HCT116 (cell line): ENCODE data around the gene CCM2. TPM values are rescaled to one million over a fixed set of nuclear protein-coding genes. Genes with fewer than 3 reads are reported as not detected.

Source experiments
- ATAC-seq: fragments of 200-7000 bp; cut with Tn5 transposase; 2 replicates; pipeline ENCODE4 v1.9.1; 2020; ENCODE audit warnings: mild to moderate bottlenecking, moderate library complexity
- BruUV-seq: library from RNA; stranded (reverse); fragments of 400-500 nt; replicated peaks from 2 replicates; lab custom pipeline; 2021; lab: Mats Ljungman, UMichigan
- CTCF ChIA-PET: fragments of 300-600 bp; sonication (Branson Sonifier 250); formaldehyde crosslinking; loops from one replicate; lab custom pipeline; 2021; ENCODE audit warnings: antibody characterized with exemption; lab: Charles Lee
- POLR2A ChIA-PET: fragments of 300-600, 350-600 bp; sonication (Branson Sonifier 250); formaldehyde crosslinking; loops from one replicate; lab custom pipeline; 2021; ENCODE audit warnings: antibody characterized with exemption; lab: Charles Lee
- RAD21 ChIA-PET, 2 experiments: fragments of 300-600 bp; sonication (Branson Sonifier 250); formaldehyde crosslinking; loops; one replicate each; lab custom pipeline; 2023; ENCODE audit warnings: low total read pairs in 2 of 2; ENCODE audit not compliant: uncharacterized antibody in 2 of 2, unreplicated experiment in 2 of 2, low non-redundant PET in 1 of 2; lab: Charles Lee
- DNase-seq: peaks from one replicate; pipeline ENCODE4 v3.0.0-alpha.2; 2010; ENCODE audit warnings: low read depth, low spot score
- H2AFZ ChIP-seq: fragments of 200-600 bp; shearing (Covaris generic), sonication (generic); 2 replicates; pipeline ENCODE4 v1.6.1; 2017; ENCODE audit warnings: low read depth, mixed run types, mixed read lengths, antibody characterized with exemption, low read length; ENCODE audit not compliant: poor library complexity, severe bottlenecking
- H3K27ac ChIP-seq: 2 replicates; pipeline ENCODE4 v1.5.1; 2012; ENCODE audit warnings: low read depth, low read length
- H3K27me3 ChIP-seq: fragments of 200-600 bp; sonication (generic); 2 replicates; pipeline ENCODE4 v1.6.1; 2016; ENCODE audit warnings: mixed run types, low read length, mixed read lengths; ENCODE audit not compliant: insufficient read depth
- H3K36me3 ChIP-seq, 2 experiments: fragments of 200-500 bp in 1 of 2; fragments of 200-600 bp in 1 of 2; sonication (Bioruptor generic) in 1 of 2; sonication (generic) in 1 of 2; 2 replicates each; pipeline versions ENCODE4 v1.5.1 to v1.6.1; 2014 to 2016; ENCODE audit warnings: low read length in 2 of 2, inconsistent platforms in 1 of 2, mixed read lengths in 1 of 2, mixed run types in 1 of 2; ENCODE audit not compliant: insufficient read depth in 2 of 2, control insufficient read depth in 1 of 2
- H3K4me1 ChIP-seq, 2 experiments: fragments of 200-600 bp in 1 of 2; sonication (generic) in 1 of 2; 2 replicates each; pipeline versions ENCODE4 v1.5.1 to v1.6.1; 2012 to 2017; ENCODE audit warnings: low read length in 2 of 2, inconsistent platforms in 1 of 2, mild to moderate bottlenecking in 1 of 2, mixed read lengths in 1 of 2, mixed run types in 1 of 2, moderate library complexity in 1 of 2; ENCODE audit not compliant: insufficient read depth in 2 of 2, control insufficient read depth in 1 of 2
- H3K4me2 ChIP-seq: fragments of 200-600 bp; sonication (generic); 2 replicates; pipeline ENCODE4 v1.6.1; 2017; ENCODE audit warnings: mixed run types, low read length, mixed read lengths
- H3K4me3 ChIP-seq, 2 experiments: fragments of 200-600 bp in 1 of 2; sonication (generic) in 1 of 2; replicated peaks in 1 of 2; 2 replicates each; pipeline ENCODE4 v1.5.1; 2011 to 2016; ENCODE audit warnings: low read length in 2 of 2, control low read depth in 1 of 2, low read depth in 1 of 2, mild to moderate bottlenecking in 1 of 2, mixed read lengths in 1 of 2, mixed run types in 1 of 2
- H3K79me2 ChIP-seq: fragments of 200-600 bp; sonication (generic); 2 replicates; pipeline ENCODE4 v1.6.1; 2017; ENCODE audit warnings: mild to moderate bottlenecking, mixed run types, low read length, moderate library complexity, mixed read lengths; ENCODE audit not compliant: insufficient read depth
- H3K9ac ChIP-seq: fragments of 200-600 bp; sonication (generic); 2 replicates; pipeline ENCODE4 v1.6.1; 2016; ENCODE audit warnings: low read length, mixed read lengths
- H3K9me2 ChIP-seq: fragments of 200-600 bp; sonication (generic), shearing (Covaris generic); 2 replicates; pipeline ENCODE4 v1.6.1; 2017; ENCODE audit warnings: mixed run types, mild to moderate bottlenecking, moderate library complexity; ENCODE audit not compliant: insufficient read depth
- H3K9me3 ChIP-seq, 2 experiments: fragments of 200-500 bp in 1 of 2; fragments of 200-600 bp in 1 of 2; sonication (Bioruptor generic) in 1 of 2; sonication (generic) in 1 of 2; 2 replicates each; pipeline ENCODE4 v1.6.1; 2014 to 2017; ENCODE audit warnings: low read length in 2 of 2, mixed read lengths in 2 of 2, inconsistent platforms in 1 of 2, low read depth in 1 of 2, mild to moderate bottlenecking in 1 of 2, mixed run types in 1 of 2, moderate library complexity in 1 of 2; ENCODE audit not compliant: control insufficient read depth in 1 of 2, insufficient read depth in 1 of 2
- H4K20me1 ChIP-seq: fragments of 200-600 bp; sonication (generic), shearing (Covaris generic); 2 replicates; pipeline ENCODE4 v1.6.1; 2017; ENCODE audit warnings: mixed run types, mild to moderate bottlenecking, moderate library complexity; ENCODE audit not compliant: insufficient read depth
- CBX3 ChIP-seq: IDR thresholded peaks from 2 replicates; pipeline ENCODE4 v1.6.1; 2012; ENCODE audit warnings: low read depth
- EGR1 ChIP-seq: IDR thresholded peaks from 2 replicates; pipeline ENCODE4 v1.6.1; 2012; ENCODE audit warnings: low read depth
- ELF1 ChIP-seq: IDR thresholded peaks from 2 replicates; pipeline ENCODE4 v1.6.1; 2012; ENCODE audit warnings: low read depth, borderline replicate concordance
- EZH2 ChIP-seq: fragments of 200-600 bp; sonication (generic); IDR thresholded peaks from 2 replicates; pipeline ENCODE4 v1.6.1; 2017; ENCODE audit warnings: antibody characterized with exemption, mixed run types
- FOSL1 ChIP-seq: IDR thresholded peaks from 2 replicates; pipeline ENCODE4 v1.6.1; 2012; ENCODE audit warnings: low read depth
- JUND ChIP-seq: IDR thresholded peaks from 2 replicates; pipeline ENCODE4 v1.6.1; 2012
- MAX ChIP-seq: IDR thresholded peaks from 2 replicates; pipeline ENCODE4 v1.6.1; 2012
- POLR2AphosphoS5 ChIP-seq: IDR thresholded peaks from 2 replicates; pipeline ENCODE4 v1.6.1; 2011; ENCODE audit warnings: mild to moderate bottlenecking, low read depth, low read length, moderate library complexity
- RAD21 ChIP-seq: IDR thresholded peaks from 2 replicates; pipeline ENCODE4 v1.6.1; 2012; ENCODE audit warnings: low read depth, mild to moderate bottlenecking
- REST ChIP-seq: IDR thresholded peaks from 2 replicates; pipeline ENCODE4 v1.6.1; 2012; ENCODE audit warnings: low read depth
- SIN3A ChIP-seq: IDR thresholded peaks from 2 replicates; pipeline ENCODE4 v1.6.1; 2012; ENCODE audit warnings: low read depth
- SP1 ChIP-seq: IDR thresholded peaks from 2 replicates; pipeline ENCODE4 v1.6.1; 2012; ENCODE audit warnings: low read depth
- SRF ChIP-seq: IDR thresholded peaks from 2 replicates; pipeline ENCODE4 v1.6.1; 2012; ENCODE audit warnings: low read depth
- YY1 ChIP-seq: IDR thresholded peaks from 2 replicates; pipeline ENCODE4 v1.6.1; 2011; ENCODE audit warnings: low read length, low read depth, moderate library complexity, mild to moderate bottlenecking; ENCODE audit not compliant: insufficient replicate concordance; ENCODE audit errors: extremely low read depth
- ZBTB33 ChIP-seq: IDR thresholded peaks from 2 replicates; pipeline ENCODE4 v1.6.1; 2011; ENCODE audit warnings: mild to moderate bottlenecking, low read length, moderate library complexity; ENCODE audit not compliant: insufficient replicate concordance; ENCODE audit errors: extremely low read depth
- ZNF274 ChIP-seq: fragments of 200-500 bp; sonication (Bioruptor generic); IDR thresholded peaks from 2 replicates; pipeline ENCODE4 v1.6.1; 2014; ENCODE audit warnings: mild to moderate bottlenecking, low read depth, low read length, inconsistent platforms
- intact Hi-C: fragments of 100-400 bp; cut with micrococcal nuclease; formaldehyde crosslinking; loops from 2 replicates; pipeline ENCODE4 v1.10.0; 2022
- total RNA-seq: library from RNA; stranded (reverse); gene quantifications from one replicate; pipeline ENCODE4 v1.2.1, GENCODE V29; 2021; ENCODE audit not compliant: unreplicated experiment

The CCM2 gene
- total RNA-seq, 1 experiment from 2014 or later = 34.4 TPM

- no peak overlapping the region for H3K4me3 ChIP-seq
- H3K27ac ChIP-seq = no peak overlapping the region
- peaks cover 0 to 15% of the 10 kb centered on the region in 2 experiments; a peak in 2 of 4 replicates for H3K4me1 ChIP-seq
- H2AFZ ChIP-seq = no peak overlapping the region
- RAD21 ChIA-PET = no interaction called here
- no peaks in the 10 kb centered on the region; a peak in 1 of 4 replicates for H3K36me3 ChIP-seq
- CTCF ChIA-PET = no interaction called here
- intact Hi-C loops = no loop called here
- no TSS peak for BruUV-seq
- H3K27me3 ChIP-seq = no peaks in the 10 kb centered on the region
- POLR2A ChIA-PET = no interaction called here
- peaks cover 4% of the 10 kb centered on the region for H3K79me2 ChIP-seq
- no peak for ATAC-seq
- no peak for DNase-seq
- H3K9ac ChIP-seq = no peak overlapping the region
- no peak overlapping the region for H3K4me2 ChIP-seq
- H4K20me1 ChIP-seq = no peaks in the 10 kb centered on the region
- TF ChIP-seq REST (no peak), CBX3 (no peak), SRF (no peak), EZH2 (no peak), ZBTB33 (no peak), ZNF274 (no peak), EGR1 (no peak), POLR2AphosphoS5 (no peak), ELF1 (no peak), MAX (no peak), YY1 (no peak), SIN3A (no peak), FOSL1 (no peak), RAD21 (no peak), SP1 (no peak), JUND (no peak)
- H3K9me2 ChIP-seq = no peaks in the 10 kb centered on the region
- no peaks in the 10 kb centered on the region for H3K9me3 ChIP-seq
Observed at GRCh38 chr7:45053941-45054340, 53.9 kb downstream of the CCM2 start.
